Measurements from ENCODE around the gene POU6F2. TPM values are rescaled to one million over a fixed set of nuclear protein-coding genes. Genes with fewer than 3 reads are reported as not detected.
A peak's percentile ranks its signal among the peaks of the same experiment; 100 is the strongest.
"Not testable (repeated sequence)": the region's sequence is repeated elsewhere in the genome, so short reads cannot be mapped to it uniquely, and the experiment has no call there.

The POU6F2 gene
- total and polyA plus RNA-seq, 2 of the 4 experiments (the other 2 are of a cell fraction) = not detected

GRCh38 chr7:39324139-39324760 lies 346.5 kb downstream of the POU6F2 start:
- no peak overlapping the region for H3K9ac ChIP-seq (ENCODE audit: low read depth, low read length)
- H2AK5ac ChIP-seq (ENCODE audit: low read depth, low read length) = no peak overlapping the region
- H2BK15ac ChIP-seq (ENCODE audit: low read depth, low read length) = no peak overlapping the region
- H4K5ac ChIP-seq (ENCODE audit: low read depth, low read length) = no peak overlapping the region
- no peak overlapping the region for H3K4me2 ChIP-seq (ENCODE audit: low read depth, low read length)
- H3K4ac ChIP-seq (ENCODE audit: low read depth, low read length) = no peak overlapping the region
- DNase-seq (no peak), ATAC-seq (ENCODE audit: low read depth) (no peak)
- no peak overlapping the region for H4K91ac ChIP-seq (ENCODE audit: insufficient read depth, low read depth, low read length)
- H3K9me1 ChIP-seq (ENCODE audit: insufficient read depth, low read length) = no peaks in the 10 kb centered on the region
- H2AK9ac ChIP-seq (replicated peaks; ENCODE audit: low read depth, low read length, poor library complexity) = no peak overlapping the region
- no peak overlapping the region for H3K27ac ChIP-seq (ENCODE audit: insufficient read depth, low read length)
- H3K56ac ChIP-seq (ENCODE audit: extremely low read depth, insufficient read depth, low read length) = no peak overlapping the region
- CTCF ChIA-PET = no interaction called here
- TF ChIP-seq ELK1 (IDR thresholded peaks at IDR 0.05; ENCODE audit: borderline replicate concordance, low read depth, low read length) (no peak), CEBPB (IDR thresholded peaks at IDR 0.05; ENCODE audit: low read depth, low read length) (0 out of 2 replicates have a peak, but pooled peaks have one; percentile 1)
- H2AFZ ChIP-seq (replicated peaks; ENCODE audit: low read length, poor library complexity) = no peak overlapping the region
- WGBS, 2 experiments (ENCODE audit: extremely low coverage in 2 of 2, insufficient read length in 1 of 2) = no CpG with 5 or more reads among the region's 4 CpGs
- no peak overlapping the region for H3K14ac ChIP-seq (replicated peaks; ENCODE audit: low read depth, low read length)
- no peak overlapping the region for H2BK20ac ChIP-seq (ENCODE audit: low read depth, low read length)
- H3K4me1 ChIP-seq (ENCODE audit: control insufficient read depth, insufficient read depth, low read length) = no peaks in the 10 kb centered on the region
- H2BK120ac ChIP-seq (ENCODE audit: low read depth, low read length) = no peak overlapping the region
- H3K36me3 ChIP-seq (ENCODE audit: control insufficient read depth, insufficient read depth, low read length) = no peaks in the 10 kb centered on the region
- intact Hi-C loops (cut with micrococcal nuclease) = no loop called here
- no peaks in the 10 kb centered on the region for H3K79me1 ChIP-seq (ENCODE audit: low read depth in 1 of 2, low read length in 2 of 2)
- in situ Hi-C loops (cut with MboI; ENCODE audit: low sequenced_read_pairs) = no loop called here
- no peak overlapping the region for H3K18ac ChIP-seq (ENCODE audit: low read depth, low read length)
- POLR2A ChIA-PET (ENCODE audit: unreplicated experiment) = no interaction called here
- no peak overlapping the region for H3K23ac ChIP-seq (ENCODE audit: low read depth, low read length)
- dilution Hi-C loops (cut with HindIII; ENCODE audit: low sequenced_read_pairs, unreplicated experiment) = no loop called here
- H3K9me3 ChIP-seq (ENCODE audit: control insufficient read depth, insufficient read depth, low read length) = no peaks in the 10 kb centered on the region
- H4K8ac ChIP-seq (ENCODE audit: low read depth in 2 of 2, low read length in 2 of 2) = no peak overlapping the region
- H4K20me1 ChIP-seq (ENCODE audit: insufficient read depth, low read length) = no peaks in the 10 kb centered on the region
- H3K4me3 ChIP-seq (ENCODE audit: insufficient read depth, low read depth, low read length) = no peak overlapping the region
- H2BK5ac ChIP-seq (ENCODE audit: low read depth, low read length, poor library complexity, severe bottlenecking) = no peak overlapping the region
- no TSS peak for BruUV-seq (replicated peaks)
- no peaks in the 10 kb centered on the region for H3K27me3 ChIP-seq (ENCODE audit: control insufficient read depth, insufficient read depth, low read length)

GRCh38 chr7:39331607-39332006 lies 353.9 kb downstream of the POU6F2 start:
- not testable (repeated sequence) for H3K27ac ChIP-seq (ENCODE audit: insufficient read depth, low read length); H3K36me3 ChIP-seq (ENCODE audit: control insufficient read depth, insufficient read depth, low read length)

More at GRCh38 chr7:39331607-39332006, 353.9 kb downstream of the POU6F2 start:
- H3K4me1 ChIP-seq (ENCODE audit: control insufficient read depth, insufficient read depth, low read length); H3K4me3 ChIP-seq (ENCODE audit: insufficient read depth, low read depth, low read length); H2BK120ac ChIP-seq (ENCODE audit: low read depth, low read length); H2BK15ac ChIP-seq (ENCODE audit: low read depth, low read length); dilution Hi-C loops (cut with HindIII; ENCODE audit: low sequenced_read_pairs, unreplicated experiment); H4K91ac ChIP-seq (ENCODE audit: insufficient read depth, low read depth, low read length); intact Hi-C loops (cut with micrococcal nuclease); ATAC-seq (ENCODE audit: low read depth); BruUV-seq (replicated peaks); H3K79me1 ChIP-seq (ENCODE audit: low read depth in 1 of 2, low read length in 2 of 2); DNase-seq; H2AK9ac ChIP-seq (replicated peaks; ENCODE audit: low read depth, low read length, poor library complexity); H2AK5ac ChIP-seq (ENCODE audit: low read depth, low read length); H2AFZ ChIP-seq (replicated peaks; ENCODE audit: low read length, poor library complexity); CTCF ChIA-PET; H3K56ac ChIP-seq (ENCODE audit: extremely low read depth, insufficient read depth, low read length); H3K9me1 ChIP-seq (ENCODE audit: insufficient read depth, low read length); H3K14ac ChIP-seq (replicated peaks; ENCODE audit: low read depth, low read length); H2BK5ac ChIP-seq (ENCODE audit: low read depth, low read length, poor library complexity, severe bottlenecking); H2BK20ac ChIP-seq (ENCODE audit: low read depth, low read length); in situ Hi-C loops (cut with MboI; ENCODE audit: low sequenced_read_pairs); H3K23ac ChIP-seq (ENCODE audit: low read depth, low read length); H4K8ac ChIP-seq (ENCODE audit: low read depth in 2 of 2, low read length in 2 of 2); H3K9me3 ChIP-seq (ENCODE audit: control insufficient read depth, insufficient read depth, low read length); H3K9ac ChIP-seq (ENCODE audit: low read depth, low read length); H3K4ac ChIP-seq (ENCODE audit: low read depth, low read length); H4K20me1 ChIP-seq (ENCODE audit: insufficient read depth, low read length); H3K27me3 ChIP-seq (ENCODE audit: control insufficient read depth, insufficient read depth, low read length); H3K4me2 ChIP-seq (ENCODE audit: low read depth, low read length); H4K5ac ChIP-seq (ENCODE audit: low read depth, low read length); H3K18ac ChIP-seq (ENCODE audit: low read depth, low read length); POLR2A ChIA-PET (ENCODE audit: unreplicated experiment): not testable (repeated sequence)
- WGBS, 2 experiments (ENCODE audit: extremely low coverage in 2 of 2, insufficient read length in 1 of 2) = 73% methylated on average over 3 of the region's 13 CpGs; no CpG with 5 or more reads in 1 of the 2 experiments

All from IMR-90 (cell line).